ENCODE data around the gene LDHAL6A.

DNA sequence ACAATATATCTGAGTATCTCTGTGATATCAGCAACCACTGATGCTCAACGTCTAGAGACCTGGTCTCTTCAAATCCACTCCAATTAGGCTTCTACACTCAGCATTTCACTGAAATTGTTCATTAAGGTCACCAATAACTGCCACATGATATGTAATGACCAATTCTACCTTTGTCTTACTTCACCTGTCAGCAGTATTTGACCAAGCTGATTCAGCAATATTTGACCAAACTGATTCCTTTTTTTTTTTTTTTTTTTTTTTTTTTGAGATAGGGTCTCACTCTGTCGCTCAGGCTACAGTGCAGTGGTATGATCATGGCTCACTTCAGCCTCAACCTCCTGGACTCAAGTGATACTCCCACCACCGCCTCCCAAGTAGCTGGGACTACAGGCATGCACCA is 65.5 kb downstream of the LDHAL6A start:
- TF ChIP-seq ZNF274 (IDR thresholded peaks at IDR 0.05; ENCODE audit: low read depth, low read length): no peak
- no peak for TF ChIP-seq YY1 (IDR thresholded peaks at IDR 0.05; ENCODE audit: insufficient read depth, insufficient read length)

All from NT2/D1 (cell line).